Fibroblast of villous mesenchyme (primary cell): Measurements from ENCODE around the gene PET100. TPM values are rescaled to one million over a fixed set of nuclear protein-coding genes. Genes with fewer than 3 reads are reported as not detected.

Source experiments
- DNase-seq: peaks from one replicate; pipeline ENCODE4 v3.0.0-alpha.2; 2010; ENCODE audit warnings: low read depth
- H3K4me3 ChIP-seq: 2 replicates; pipeline ENCODE4 v1.5.1; 2011; ENCODE audit warnings: low read depth, mild to moderate bottlenecking, low read length
- CTCF ChIP-seq: IDR thresholded peaks from 2 replicates; pipeline ENCODE4 v1.5.1; 2012; ENCODE audit warnings: low read depth, mild to moderate bottlenecking, low read length; ENCODE audit not compliant: insufficient read depth
- total RNA-seq: library from RNA; depleted of rRNA; stranded (reverse); fragments of >200 nt; gene quantifications from 2 replicates; pipeline ENCODE4 v1.2.3, GENCODE V29; 2012

PET100 gene
- total RNA-seq, 1 donor, result 10.4 TPM

DNA sequence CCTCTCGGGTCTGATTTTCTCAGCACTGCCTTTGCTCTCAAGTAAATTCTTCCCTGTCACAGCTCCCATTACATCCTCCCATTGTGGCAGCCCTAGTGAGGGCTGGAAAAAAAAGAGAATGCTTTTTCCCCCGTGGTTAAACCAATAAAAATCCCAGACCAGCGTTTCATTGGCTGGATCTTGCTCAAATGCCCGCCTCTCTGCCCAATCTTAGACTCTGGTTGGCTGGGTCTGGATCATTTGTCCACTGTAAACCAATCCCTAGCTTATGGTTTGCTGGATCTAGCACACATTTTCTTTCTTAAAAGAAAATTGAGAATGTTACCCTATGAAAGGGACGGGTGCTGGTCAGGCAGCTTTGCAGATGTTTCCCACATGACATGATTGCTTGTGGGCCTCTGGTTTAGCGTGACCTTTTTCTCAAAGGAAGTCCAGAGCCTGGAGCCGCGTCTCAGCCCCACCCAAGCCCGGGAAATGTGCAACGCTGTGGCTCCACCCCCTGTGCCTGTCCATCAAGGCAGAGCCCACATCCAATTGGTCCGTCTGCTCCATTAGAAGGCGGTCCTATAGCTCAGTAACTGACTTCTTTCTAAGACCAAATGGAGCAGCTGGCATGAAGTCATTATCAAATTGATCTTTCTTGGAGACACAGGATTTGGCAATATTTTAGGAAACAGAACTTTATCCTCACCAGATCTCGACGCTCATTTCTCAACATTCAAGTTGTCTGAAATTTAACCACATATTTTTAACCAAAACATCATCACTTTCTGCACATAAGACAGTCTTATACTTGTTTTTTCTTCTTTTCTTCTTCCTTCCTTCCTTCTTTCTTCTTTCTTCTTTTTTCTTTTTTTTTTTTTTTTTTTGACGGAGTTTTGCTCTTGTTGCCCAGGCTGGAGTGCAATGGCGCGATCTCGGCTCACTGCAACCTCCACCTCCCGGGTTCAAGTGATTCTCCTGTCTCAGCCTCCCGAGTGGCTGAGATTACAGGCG is 44.7 kb downstream of the PET100 start:
- no peak for TF ChIP-seq CTCF
- no peak overlapping the region for H3K4me3 ChIP-seq
- DNase-seq, result peak; percentile 83

GRCh38 chr19:7676376-7676775 is 46.8 kb downstream of the PET100 start:
- H3K4me3 ChIP-seq, result no peak overlapping the region
- no peak for TF ChIP-seq CTCF
- no peak for DNase-seq

DNA sequence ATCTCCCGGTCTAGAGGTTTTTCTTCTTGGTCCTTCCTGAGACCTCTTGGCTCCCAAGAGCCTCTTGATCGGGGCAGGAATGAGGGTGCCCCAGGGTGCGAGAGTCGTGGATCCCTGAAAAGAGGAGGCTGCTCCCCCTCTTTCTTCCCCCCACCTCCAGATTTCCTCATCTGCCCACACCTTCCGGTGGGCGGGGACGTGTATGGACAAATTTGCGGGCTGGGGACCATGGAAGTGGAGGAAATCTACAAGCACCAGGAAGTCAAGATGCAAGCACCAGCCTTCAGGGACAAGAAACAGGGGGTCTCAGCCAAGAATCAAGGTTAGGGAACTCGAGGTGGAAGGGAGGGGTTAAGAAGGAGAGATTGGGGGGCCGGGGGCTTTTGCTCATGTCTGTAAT is 47.3 kb downstream of the PET100 start, which contains the start of gene MCEMP1:
Gene MCEMP1 (plus strand): TSS at position 237 of the 400 bp plus-strand sequence. CDS start 31 bp downstream, at position 268.
- H3K4me3 ChIP-seq, result no peak within 1 kb of the TSS
- DNase-seq, result no peak
- no peak for TF ChIP-seq CTCF

DNA sequence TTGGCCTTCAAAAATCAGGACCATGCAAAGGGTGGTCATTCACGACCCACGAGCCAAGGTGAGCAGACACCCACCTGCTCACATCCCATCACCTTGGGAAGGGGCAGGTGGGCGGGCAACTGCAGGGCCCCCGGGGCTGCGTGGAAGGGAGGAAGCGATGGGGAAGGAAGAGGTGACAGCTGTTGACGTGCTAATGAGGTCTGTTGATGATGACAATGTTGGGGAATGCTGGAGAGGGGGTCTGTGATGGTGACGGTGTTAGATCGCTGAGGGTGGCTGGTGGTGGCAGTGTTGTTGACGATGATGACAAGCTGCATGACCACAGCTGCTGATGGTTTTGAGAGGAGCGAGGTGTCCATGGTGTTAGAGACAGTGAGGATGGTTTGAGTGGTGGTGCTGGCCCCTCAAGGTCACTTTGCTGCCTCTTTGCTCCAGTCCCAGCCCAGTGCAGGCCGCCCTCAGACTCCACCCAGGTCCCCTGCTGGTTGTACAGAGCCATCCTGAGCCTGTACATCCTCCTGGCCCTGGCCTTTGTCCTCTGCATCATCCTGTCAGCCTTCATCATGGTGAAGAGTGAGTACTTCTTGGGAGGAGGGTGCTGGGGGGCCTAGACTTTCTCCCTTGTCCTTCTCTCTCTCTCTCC is 48.2 kb downstream of the PET100 start:
- no peak for TF ChIP-seq CTCF
- DNase-seq, result no peak
- no peak overlapping the region for H3K4me3 ChIP-seq

GRCh38 chr19:7678971-7679751 is 49.6 kb downstream of the PET100 start:
- no peak for TF ChIP-seq CTCF
- H3K4me3 ChIP-seq, result no peak overlapping the region
- no peak for DNase-seq

DNA sequence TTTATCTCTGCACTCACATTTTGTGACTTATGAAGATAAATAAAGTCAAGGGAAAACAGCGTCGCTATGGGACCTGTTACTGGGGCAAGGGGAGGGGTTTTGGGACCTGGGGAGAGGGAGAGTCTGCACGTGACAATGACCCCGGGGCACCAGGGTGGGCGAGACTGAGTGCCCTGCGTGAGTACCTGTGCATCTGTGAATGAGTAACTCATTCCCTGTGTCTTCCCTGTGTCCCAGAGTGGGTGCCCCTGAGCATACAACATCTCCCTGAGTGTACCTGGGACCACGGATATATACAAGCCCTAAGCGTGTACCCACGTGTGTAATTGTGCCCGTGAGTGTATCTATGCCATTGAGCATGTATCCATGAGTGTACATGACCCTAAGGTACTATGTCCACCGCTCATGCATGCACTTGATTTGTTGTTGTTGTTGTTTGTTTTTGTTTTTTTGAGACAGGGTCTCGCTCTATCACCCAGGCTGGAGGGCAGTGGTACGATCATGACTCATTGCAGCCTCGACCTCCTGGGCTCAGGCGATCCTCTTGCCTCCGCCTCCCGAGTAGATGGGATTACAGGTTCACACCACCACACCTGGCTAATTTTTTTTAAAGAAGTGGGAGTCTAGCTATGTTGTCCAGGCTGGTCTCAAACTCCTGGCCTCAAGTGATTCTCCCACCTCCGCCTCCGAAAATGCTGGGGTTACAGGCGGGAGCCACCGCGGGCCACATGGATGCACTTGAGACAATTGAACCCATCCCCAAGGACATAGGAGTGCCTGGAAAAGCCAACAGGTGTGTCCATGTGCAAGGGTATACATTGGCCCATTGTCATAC is 50.4 kb downstream of the PET100 start:
- TF ChIP-seq CTCF, result no peak
- DNase-seq, result no peak
- H3K4me3 ChIP-seq, result peak overlapping the region; percentile 36
